GM10847 (cell line): Measurements from ENCODE around the gene FSCN2.
A peak's percentile ranks its signal among the peaks of the same experiment; 100 is the strongest.

Experiments used
- POLR2A ChIP-seq: IDR thresholded peaks from 2 replicates; pipeline ENCODE4 v1.6.1; 2011; ENCODE audit not compliant: insufficient read length; ENCODE audit errors: extremely low read depth

FSCN2 gene

GRCh38 chr17:81487487-81488275 lies 40.5 kb upstream of the FSCN2 start:
- TF ChIP-seq POLR2A: peak; percentile 44

GRCh38 chr17:81488276-81488860 lies 39.8 kb upstream of the FSCN2 start:
- TF ChIP-seq POLR2A: no peak

DNA sequence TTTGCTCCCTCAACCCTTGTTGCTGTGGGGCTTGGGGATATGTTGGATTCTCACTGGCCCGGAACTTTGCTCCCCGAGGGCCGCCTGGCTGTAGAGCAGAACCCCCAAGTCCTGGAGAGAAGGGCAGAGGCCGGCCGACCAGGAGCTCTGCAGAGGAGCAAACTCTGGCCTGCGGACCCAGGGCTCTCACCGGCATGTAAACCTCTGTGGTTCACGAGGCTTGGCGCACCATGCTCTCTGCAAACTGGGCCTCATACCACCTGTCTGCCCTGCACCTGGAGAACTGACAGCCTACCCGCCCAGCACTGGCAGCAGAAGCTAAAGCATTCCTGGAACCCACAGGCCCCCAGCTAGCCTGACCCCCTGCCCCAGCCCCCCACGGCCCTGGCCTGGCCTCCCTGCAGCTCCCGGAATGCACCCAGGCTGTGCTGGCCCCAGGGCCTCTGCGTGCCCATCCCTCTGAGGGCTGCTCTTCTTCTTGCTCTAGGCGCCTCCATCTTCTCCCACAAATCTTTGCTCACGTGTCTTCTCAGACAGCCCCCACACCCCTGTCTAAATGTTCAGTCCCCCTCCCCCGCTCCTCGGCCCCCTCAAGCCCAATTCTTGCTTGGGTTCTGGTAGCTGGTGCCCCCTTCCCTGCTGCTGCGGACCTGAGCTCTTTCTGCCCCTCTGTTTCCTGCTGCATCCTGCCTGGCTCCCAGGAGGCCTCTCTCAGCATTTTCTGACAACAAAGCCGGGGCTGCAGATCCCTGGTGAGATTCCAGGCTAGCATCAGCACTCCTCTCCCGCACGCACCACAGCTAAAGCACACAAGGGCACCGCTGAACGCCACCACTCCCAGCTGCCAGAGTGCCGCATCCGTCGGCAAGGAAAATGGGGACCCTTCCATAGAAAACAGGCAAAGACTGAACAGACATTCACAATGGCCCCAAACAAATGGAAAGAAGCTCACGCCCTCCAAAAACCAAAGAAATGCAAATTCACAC lies 38.9 kb upstream of the FSCN2 start:
- TF ChIP-seq POLR2A: no peak

GRCh38 chr17:81489998-81490992 lies 37.9 kb upstream of the FSCN2 start:
- no peak for TF ChIP-seq POLR2A

DNA sequence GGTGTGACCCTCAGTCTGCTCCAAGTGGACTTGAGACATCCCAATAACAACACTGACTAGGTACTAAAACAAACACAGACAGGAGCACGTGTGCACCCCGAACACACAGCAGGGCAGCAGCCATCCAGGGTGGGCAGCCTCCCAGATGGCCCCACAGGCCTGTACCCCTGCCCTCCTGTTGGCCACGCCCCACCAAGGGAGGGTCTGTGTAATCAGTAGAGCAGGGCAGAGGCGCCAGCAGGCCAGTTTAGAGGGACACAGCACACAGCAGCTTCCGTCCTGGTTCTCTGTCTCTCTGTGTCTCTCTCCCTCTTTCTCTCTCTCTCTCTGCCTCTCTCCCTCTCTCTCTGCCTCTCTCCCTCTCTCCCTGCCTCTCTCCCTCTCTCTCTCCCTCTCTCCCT lies 37.0 kb upstream of the FSCN2 start:
- no peak for TF ChIP-seq POLR2A

DNA sequence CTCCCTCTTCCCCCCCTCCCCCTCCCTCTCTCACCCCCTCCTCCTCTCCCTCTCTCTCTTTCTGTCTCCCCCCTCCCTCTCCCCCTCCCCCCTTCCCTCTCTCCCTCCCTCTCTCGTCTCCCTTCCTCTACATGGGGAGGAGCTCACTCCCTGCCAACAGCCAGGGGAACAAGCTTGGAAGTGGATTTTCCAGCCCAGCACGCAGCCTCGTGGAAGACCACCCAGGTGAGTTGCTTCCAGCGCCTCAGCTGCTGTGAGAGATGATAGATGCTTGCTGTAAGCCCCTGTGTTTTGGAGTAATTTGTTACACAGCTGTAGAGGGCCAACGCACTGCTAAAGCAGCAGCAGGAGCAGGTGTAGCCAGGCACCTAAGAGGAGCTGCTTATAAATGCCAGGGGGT lies 36.4 kb upstream of the FSCN2 start:
- no peak for TF ChIP-seq POLR2A

GRCh38 chr17:81492202-81492601 lies 36.0 kb upstream of the FSCN2 start:
- TF ChIP-seq POLR2A: no peak

GRCh38 chr17:81492706-81493105 lies 35.5 kb upstream of the FSCN2 start:
- no peak for TF ChIP-seq POLR2A

DNA sequence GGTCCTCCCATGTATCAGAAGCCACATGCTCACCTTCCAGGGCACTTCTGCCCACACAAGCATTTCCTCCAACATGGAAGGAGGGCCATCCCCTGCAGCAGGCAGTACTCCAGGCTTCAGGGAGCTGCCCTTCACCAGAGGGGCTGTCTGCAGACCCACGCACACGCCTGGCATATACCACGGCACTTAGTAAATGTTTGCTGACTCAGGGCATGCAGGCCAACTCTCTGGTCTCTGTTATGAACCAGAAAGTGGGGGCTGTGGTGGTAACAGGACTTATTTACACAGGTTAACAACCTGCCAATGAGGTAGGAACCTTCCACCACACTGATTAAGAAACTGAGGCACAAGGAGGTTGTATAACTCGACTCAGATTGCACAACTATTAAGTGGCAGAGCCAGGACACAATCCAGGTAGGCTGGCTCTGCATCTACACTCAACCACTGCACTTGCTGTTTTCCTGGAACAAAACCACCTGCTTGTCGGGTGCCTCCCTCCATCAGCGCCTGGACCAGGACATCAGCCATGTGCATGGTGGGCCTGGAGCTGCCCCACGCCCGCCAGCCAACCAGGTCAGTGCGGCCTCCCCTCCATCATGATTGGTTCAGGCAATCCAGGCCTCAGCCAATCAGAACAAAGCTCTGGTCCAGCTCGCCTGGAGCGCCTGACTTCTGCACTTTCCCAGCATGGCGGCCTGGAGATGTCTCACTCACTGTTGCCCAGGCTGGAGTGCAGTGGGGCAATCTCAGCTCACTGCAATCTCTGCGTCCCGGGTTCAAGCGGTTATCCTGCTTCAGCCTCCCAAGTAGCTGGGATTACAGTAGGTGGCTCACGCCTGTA lies 34.8 kb upstream of the FSCN2 start:
- TF ChIP-seq POLR2A: no peak

DNA sequence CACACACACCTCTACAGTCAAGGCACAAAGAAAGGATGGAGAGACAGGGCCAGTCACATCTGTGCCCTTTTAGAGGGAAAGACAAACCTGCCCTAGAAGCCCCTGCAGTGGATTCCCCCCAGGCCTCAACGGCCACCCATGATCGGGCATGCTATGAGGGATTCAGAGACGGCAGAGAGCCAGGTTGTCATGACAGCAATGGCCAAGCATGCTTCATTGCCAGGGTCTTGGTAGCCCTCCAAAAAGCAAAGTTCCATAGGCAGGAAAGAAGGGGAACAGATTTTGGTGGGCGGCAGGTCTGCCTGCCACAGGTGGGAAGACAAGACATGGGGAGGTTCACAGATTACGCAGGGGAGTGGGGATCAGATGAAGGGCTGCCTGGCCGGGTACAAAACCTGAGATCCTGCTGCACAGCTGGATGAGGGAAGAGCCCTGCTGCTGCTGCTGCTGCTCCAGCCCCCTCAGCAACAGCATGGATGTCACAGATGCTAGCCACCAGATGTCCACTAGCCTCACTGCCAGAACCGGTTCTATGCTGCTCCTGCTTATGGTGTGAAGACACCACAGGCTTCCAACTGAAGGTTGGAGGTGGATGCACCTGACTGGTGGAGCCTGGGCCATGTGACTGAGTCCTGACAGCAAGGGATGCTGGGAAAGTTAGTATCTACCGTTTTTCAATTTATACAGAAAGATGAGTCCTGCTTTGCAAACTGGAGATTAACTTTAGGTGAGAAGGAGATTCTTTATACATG lies 33.4 kb upstream of the FSCN2 start:
- no peak for TF ChIP-seq POLR2A

GRCh38 chr17:81498953-81499600 lies 29.1 kb upstream of the FSCN2 start:
- no peak for TF ChIP-seq POLR2A

DNA sequence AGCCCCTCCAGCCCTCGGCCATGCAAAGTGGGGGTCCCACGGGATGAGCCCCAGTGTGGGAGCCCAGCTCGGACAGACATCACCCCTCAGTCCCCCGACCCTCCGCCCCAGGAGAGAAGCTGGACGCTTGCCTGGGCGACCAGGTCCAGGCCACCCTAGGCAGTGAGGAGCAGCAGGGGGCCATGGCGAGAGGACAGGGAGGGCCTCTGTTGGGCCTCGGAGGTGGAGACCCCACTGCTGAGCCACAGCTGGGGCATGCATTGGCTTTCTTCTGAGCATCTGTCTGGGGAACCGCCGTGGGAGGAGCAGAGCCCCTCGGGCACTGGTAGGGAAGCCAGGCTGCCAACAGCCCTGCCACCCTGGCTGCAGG lies 28.6 kb upstream of the FSCN2 start:
- TF ChIP-seq POLR2A: no peak

DNA sequence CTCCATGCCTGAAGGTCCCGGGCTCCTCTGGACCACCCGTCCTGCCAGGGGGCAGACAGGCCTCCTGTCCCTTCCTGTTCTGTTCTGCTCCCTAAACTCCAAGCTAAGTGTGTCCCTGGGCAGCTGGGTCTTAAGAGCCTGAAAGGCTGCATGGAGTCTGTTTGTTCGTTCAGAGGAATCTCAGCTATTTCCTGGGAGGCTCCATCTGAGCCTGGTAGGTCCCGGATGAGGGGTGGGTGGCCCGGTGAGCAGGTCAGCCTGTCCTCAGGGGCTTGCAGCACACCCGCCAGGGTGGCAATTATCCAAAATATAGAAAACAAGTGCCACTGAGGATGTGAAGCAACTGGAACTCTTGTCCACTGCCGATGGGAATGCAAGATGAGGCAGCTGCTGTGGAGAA lies 28.1 kb upstream of the FSCN2 start:
- TF ChIP-seq POLR2A: no peak

DNA sequence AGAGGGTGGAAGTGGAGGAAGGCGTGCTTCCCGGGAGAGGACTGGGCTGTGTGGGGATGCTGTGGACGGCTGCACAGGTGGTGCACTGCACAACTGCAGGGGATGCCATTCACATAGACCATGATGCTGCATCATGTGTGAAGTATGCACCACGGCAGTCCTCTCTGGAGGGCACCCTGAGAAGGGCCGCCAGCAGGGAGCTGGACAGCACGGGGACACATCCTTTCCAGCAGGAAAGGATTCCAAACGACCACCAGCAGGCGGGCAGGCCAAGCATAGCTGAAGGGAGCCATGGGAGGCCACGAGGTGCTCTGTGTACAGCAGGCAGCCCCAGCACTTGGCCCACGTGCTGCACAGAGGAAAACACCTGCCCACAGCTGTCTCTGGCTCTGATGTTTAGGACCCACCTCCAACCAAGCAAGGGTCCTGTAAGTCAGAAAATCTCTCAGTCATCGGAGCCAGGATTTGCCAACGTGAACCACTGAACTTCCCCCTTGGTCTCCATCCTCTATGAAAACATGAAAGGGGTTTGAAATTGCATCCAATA lies 25.6 kb upstream of the FSCN2 start:
- TF ChIP-seq POLR2A: no peak
